Activated T-cell treated with anti-CD3 and anti-CD28 coated beads, Interleukin-2, amount 50 U/mL, for 72 hours (primary cell): Measurements from ENCODE around the gene FSTL5. TPM values are rescaled to one million over a fixed set of nuclear protein-coding genes. Genes with fewer than 3 reads are reported as not detected.

ENCODE experiments used
- ATAC-seq, 2 donors: fragments of 150-1000 bp; cut with Tn5 transposase; replicated peaks in 1 of 2; 2 replicates each; pipeline ENCODE4 v1.10.0; 2021; ENCODE audit warnings: moderate library complexity in 2 of 2, mild to moderate bottlenecking in 1 of 2
- DNase-seq, 2 donors: peaks; one replicate each; pipeline ENCODE4 v3.0.0; 2021 to 2022; ENCODE audit warnings: mixed read lengths in 1 of 2
- H3K27ac Mint-ChIP-seq: one replicate; pipeline ENCODE4 v1.8.0; 2022; ENCODE audit warnings: mild to moderate bottlenecking, moderate library complexity, mixed read lengths
- H3K27me3 Mint-ChIP-seq: one replicate; pipeline ENCODE4 v1.8.0; 2022; ENCODE audit warnings: low read depth, mixed read lengths
- H3K36me3 Mint-ChIP-seq, 2 donors: one replicate each; pipeline ENCODE4 v1.8.0; 2022; ENCODE audit warnings: mixed read lengths in 2 of 2, mild to moderate bottlenecking in 1 of 2; ENCODE audit not compliant: insufficient read depth in 2 of 2
- H3K4me1 Mint-ChIP-seq: one replicate; pipeline ENCODE4 v1.8.0; 2022; ENCODE audit warnings: low read depth, mixed read lengths
- H3K4me3 Mint-ChIP-seq, 2 donors: one replicate each; pipeline ENCODE4 v1.8.0; 2022; ENCODE audit warnings: mild to moderate bottlenecking in 2 of 2, mixed read lengths in 2 of 2, moderate library complexity in 2 of 2
- H3K9me3 Mint-ChIP-seq, 2 donors: one replicate each; pipeline ENCODE4 v1.8.0; 2022; ENCODE audit warnings: mixed read lengths in 2 of 2
- total RNA-seq, 2 donors: library from RNA; stranded (reverse); gene quantifications; one replicate each; pipeline ENCODE4 v1.2.3, GENCODE V29; 2022

The FSTL5 gene
- total RNA-seq, 2 donors from 2014 or later: not detected

GRCh38 chr4:161907590-161907955 lies 256.2 kb downstream of the FSTL5 start:
- Mint-ChIP-seq H3K4me1 (no peaks in the 10 kb centered on the region), H3K27ac (no peak overlapping the region), H3K36me3 (no peaks in the 10 kb centered on the region), H3K9me3 (peaks cover 4 to 7% of the 10 kb centered on the region in 2 donors), H3K4me3 (no peak overlapping the region), H3K27me3 (no peaks in the 10 kb centered on the region)
- ATAC-seq (no peak), DNase-seq (no peak)

GRCh38 chr4:161906836-161907589 lies 256.8 kb downstream of the FSTL5 start:
- Mint-ChIP-seq H3K9me3 (peaks cover 3 to 5% of the 10 kb centered on the region in 2 donors), H3K36me3 (no peaks in the 10 kb centered on the region), H3K27ac (no peak overlapping the region), H3K27me3 (no peaks in the 10 kb centered on the region), H3K4me3 (no peak overlapping the region), H3K4me1 (no peaks in the 10 kb centered on the region)
- no peak for ATAC-seq
- no peak for DNase-seq

- H3K27ac Mint-ChIP-seq: no peak overlapping the region
- peaks cover 0 to 8% of the 10 kb centered on the region in 2 donors for H3K9me3 Mint-ChIP-seq
- no peaks in the 10 kb centered on the region for H3K4me1 Mint-ChIP-seq
- ATAC-seq (no peak), DNase-seq (no peak)
- no peak overlapping the region for H3K4me3 Mint-ChIP-seq
- H3K27me3 Mint-ChIP-seq: no peaks in the 10 kb centered on the region
- H3K36me3 Mint-ChIP-seq: no peaks in the 10 kb centered on the region
Measured at GRCh38 chr4:161900110-161900509, 263.7 kb downstream of the FSTL5 start.

- Mint-ChIP-seq H3K9me3 (peaks cover 0 to 4% of the 10 kb centered on the region in 2 donors), H3K4me3 (no peak overlapping the region), H3K36me3 (no peaks in the 10 kb centered on the region), H3K27me3 (no peaks in the 10 kb centered on the region), H3K4me1 (no peaks in the 10 kb centered on the region), H3K27ac (no peak overlapping the region)
- no peak for ATAC-seq
- DNase-seq: no peak
Measured at GRCh38 chr4:161894493-161895167, 269.2 kb downstream of the FSTL5 start.

- ATAC-seq: no peak
- H3K27me3 Mint-ChIP-seq: no peaks in the 10 kb centered on the region
- DNase-seq: no peak
- no peaks in the 10 kb centered on the region for H3K4me1 Mint-ChIP-seq
- H3K27ac Mint-ChIP-seq: no peak overlapping the region
- H3K36me3 Mint-ChIP-seq: no peaks in the 10 kb centered on the region
- H3K4me3 Mint-ChIP-seq: no peak overlapping the region
- peaks cover 0 to 3% of the 10 kb centered on the region in 2 donors for H3K9me3 Mint-ChIP-seq
Measured at GRCh38 chr4:161894014-161894413, 269.8 kb downstream of the FSTL5 start.

- Mint-ChIP-seq H3K27me3 (no peaks in the 10 kb centered on the region), H3K4me3 (no peak overlapping the region), H3K9me3 (no peaks in the 10 kb centered on the region), H3K4me1 (no peaks in the 10 kb centered on the region), H3K36me3 (no peaks in the 10 kb centered on the region), H3K27ac (no peak overlapping the region)
- ATAC-seq (no peak), DNase-seq (no peak)
Measured at GRCh38 chr4:161893566-161893965, 270.2 kb downstream of the FSTL5 start.

- Mint-ChIP-seq H3K36me3 (no peaks in the 10 kb centered on the region), H3K9me3 (no peaks in the 10 kb centered on the region), H3K4me1 (no peaks in the 10 kb centered on the region), H3K4me3 (no peak overlapping the region), H3K27me3 (no peaks in the 10 kb centered on the region), H3K27ac (no peak overlapping the region)
- DNase-seq (no peak), ATAC-seq (no peak)
Measured at GRCh38 chr4:161892951-161893350, 270.8 kb downstream of the FSTL5 start.

- ATAC-seq (no peak), DNase-seq (no peak)
- Mint-ChIP-seq H3K4me1 (no peaks in the 10 kb centered on the region), H3K4me3 (no peak overlapping the region), H3K27ac (no peak overlapping the region), H3K9me3 (peaks cover 10 to 11% of the 10 kb centered on the region in 2 donors), H3K27me3 (no peaks in the 10 kb centered on the region), H3K36me3 (no peaks in the 10 kb centered on the region)
Measured at GRCh38 chr4:161883157-161883556, 280.6 kb downstream of the FSTL5 start.

GRCh38 chr4:161881370-161881769 lies 282.4 kb downstream of the FSTL5 start:
- Mint-ChIP-seq H3K9me3 (peaks cover 8 to 10% of the 10 kb centered on the region in 2 donors), H3K4me3 (no peak overlapping the region), H3K36me3 (no peaks in the 10 kb centered on the region), H3K27ac (no peak overlapping the region), H3K27me3 (no peaks in the 10 kb centered on the region), H3K4me1 (no peaks in the 10 kb centered on the region)
- no peak for ATAC-seq
- DNase-seq: no peak

GRCh38 chr4:161869511-161869910 lies 294.3 kb downstream of the FSTL5 start:
- H3K9me3 Mint-ChIP-seq: peaks cover 4 to 8% of the 10 kb centered on the region in 2 donors
- H3K27me3 Mint-ChIP-seq: no peaks in the 10 kb centered on the region
- H3K36me3 Mint-ChIP-seq: no peaks in the 10 kb centered on the region
- no peak for DNase-seq
- H3K27ac Mint-ChIP-seq: no peak overlapping the region
- H3K4me3 Mint-ChIP-seq: no peak overlapping the region
- ATAC-seq: no peak
- H3K4me1 Mint-ChIP-seq: no peaks in the 10 kb centered on the region

GRCh38 chr4:161856711-161857326 lies 307.0 kb downstream of the FSTL5 start:
- H3K27ac Mint-ChIP-seq: no peak overlapping the region
- H3K36me3 Mint-ChIP-seq: no peaks in the 10 kb centered on the region
- H3K4me3 Mint-ChIP-seq: no peak overlapping the region
- H3K9me3 Mint-ChIP-seq: peaks cover 9 to 13% of the 10 kb centered on the region in 2 donors
- DNase-seq (no peak), ATAC-seq (no peak)
- H3K4me1 Mint-ChIP-seq: no peaks in the 10 kb centered on the region
- H3K27me3 Mint-ChIP-seq: no peaks in the 10 kb centered on the region

- Mint-ChIP-seq H3K4me3 (no peak overlapping the region), H3K9me3 (peaks cover 1 to 2% of the 10 kb centered on the region in 2 donors), H3K27ac (no peak overlapping the region), H3K36me3 (no peaks in the 10 kb centered on the region), H3K4me1 (no peaks in the 10 kb centered on the region), H3K27me3 (no peaks in the 10 kb centered on the region)
- ATAC-seq (no peak), DNase-seq (no peak)
Measured at GRCh38 chr4:161850631-161851030, 313.2 kb downstream of the FSTL5 start.

GRCh38 chr4:161841759-161842158 lies 322.0 kb downstream of the FSTL5 start:
- Mint-ChIP-seq H3K9me3 (peaks cover 2 to 3% of the 10 kb centered on the region in 2 donors), H3K27ac (no peak overlapping the region), H3K4me3 (no peak overlapping the region), H3K27me3 (no peaks in the 10 kb centered on the region), H3K4me1 (no peaks in the 10 kb centered on the region), H3K36me3 (no peaks in the 10 kb centered on the region)
- ATAC-seq: no peak
- no peak for DNase-seq
